PFSK-1 (cell line): ENCODE results near the gene GAS7.

ENCODE experiments used
- FOXP2 ChIP-seq: optimal IDR thresholded peaks from 2 replicates; pipeline ENCODE3; 2011; ENCODE audit warnings: borderline replicate concordance, control low read depth, inconsistent platforms; ENCODE audit not compliant: insufficient read depth; ENCODE audit errors: extremely low read length, extremely low read depth
- POLR2AphosphoS5 ChIP-seq: IDR thresholded peaks from 2 replicates; pipeline ENCODE4 v1.6.1; 2012; ENCODE audit warnings: low read depth, mild to moderate bottlenecking, control low read depth, low read length, moderate library complexity
- REST ChIP-seq, 2 experiments: IDR thresholded peaks; 2 replicates each; pipeline versions ENCODE4 v1.6.1 to v1.8.0; 2011 to 2012; ENCODE audit warnings: low read depth in 2 of 2, low read length in 2 of 2, control low read depth in 1 of 2, inconsistent platforms in 1 of 2, mild to moderate bottlenecking in 1 of 2, moderate library complexity in 1 of 2; ENCODE audit not compliant: insufficient read depth in 1 of 2
- SIN3A ChIP-seq: IDR thresholded peaks from 2 replicates; pipeline ENCODE4 v1.6.1; 2012; ENCODE audit warnings: mild to moderate bottlenecking, low read length, moderate library complexity, borderline replicate concordance; ENCODE audit not compliant: insufficient read depth
- TAF1 ChIP-seq: IDR thresholded peaks from 2 replicates; pipeline ENCODE4 v1.6.1; 2012; ENCODE audit warnings: low read length, control low read depth, borderline replicate concordance; ENCODE audit not compliant: insufficient read depth

The GAS7 gene

GRCh38 chr17:10051112-10051511, 147.3 kb downstream of the GAS7 start:
- TF ChIP-seq REST (IDR thresholded peaks at IDR 0.05; ENCODE audit: insufficient read depth in 1 of 2, low read depth in 2 of 2, low read length in 2 of 2) (no peak), SIN3A (no peak), POLR2AphosphoS5 (no peak), FOXP2 (no peak), TAF1 (no peak)

GRCh38 chr17:10050597-10051101, 147.8 kb downstream of the GAS7 start:
- TF ChIP-seq POLR2AphosphoS5: no peak
- TF ChIP-seq TAF1: no peak
- TF ChIP-seq REST (IDR thresholded peaks at IDR 0.05; ENCODE audit: insufficient read depth in 1 of 2, low read depth in 2 of 2, low read length in 2 of 2): no peak
- no peak for TF ChIP-seq SIN3A
- TF ChIP-seq FOXP2: no peak

- no peak for TF ChIP-seq SIN3A
- no peak for TF ChIP-seq FOXP2
- no peak for TF ChIP-seq REST (IDR thresholded peaks at IDR 0.05; ENCODE audit: insufficient read depth in 1 of 2, low read depth in 2 of 2, low read length in 2 of 2)
- no peak for TF ChIP-seq TAF1
- no peak for TF ChIP-seq POLR2AphosphoS5
These were observed 149.6 kb downstream of the GAS7 start for GRCh38 chr17:10048629-10049350.

- TF ChIP-seq SIN3A (no peak), TAF1 (no peak), POLR2AphosphoS5 (no peak), REST (IDR thresholded peaks at IDR 0.05; ENCODE audit: insufficient read depth in 1 of 2, low read depth in 2 of 2, low read length in 2 of 2) (no peak), FOXP2 (no peak)
These were observed 151.3 kb downstream of the GAS7 start for GRCh38 chr17:10046786-10047785.
